ENCODE results near the gene FLT1. TPM values are rescaled to one million over a fixed set of nuclear protein-coding genes. Genes with fewer than 3 reads are reported as not detected.

Gene FLT1
- polyA plus RNA-seq, 2 of the 4 experiments (the other 2 are of a cell fraction) = not detected

GRCh38 chr13:28357247-28357825 lies 137.6 kb downstream of the FLT1 start:
- ChIA-PET POLR2A (no interaction called here), CTCF (interaction anchor here (0.6 to 1.3 kb wide), 2 partner anchors 33 to 132 kb away, joined by 3 read pairs; no protein-coding TSS in a partner anchor)
- Histone ChIP-seq H3K4me1 (no peaks in the 10 kb centered on the region), H3K9me3 (no peaks in the 10 kb centered on the region), H3K27ac (no peak overlapping the region), H3K4me2 (no peak overlapping the region), H3K4me3 (no peak overlapping the region)
- 53% methylated on average over 8 of the region's 8 CpGs for WGBS (ENCODE audit: missing lambda C conversion rate)
- DNase-seq (ENCODE audit: low read depth in 1 of 2, low spot score in 1 of 2) (peak in 1 of 2 experiments; percentile 5), ATAC-seq (no peak), FAIRE-seq (no peak)
- no peak for TF ChIP-seq BCL3 (IDR thresholded peaks at IDR 0.05)
- TF ChIP-seq RNF2 (IDR thresholded peaks at IDR 0.05; ENCODE audit: borderline replicate concordance, low read depth) = no peak
- no peak for TF ChIP-seq HOXA7 (CRISPR knock-in tag; IDR thresholded peaks at IDR 0.05)
- no peak for TF ChIP-seq TFCP2L1 (CRISPR knock-in tag; IDR thresholded peaks at IDR 0.05)
- TF ChIP-seq MYC (IDR thresholded peaks at IDR 0.05; ENCODE audit: borderline replicate concordance, low read length) = no peak
- TF ChIP-seq ZFP36 (IDR thresholded peaks at IDR 0.05; ENCODE audit: borderline replicate concordance, partially characterized antibody) = no peak
- TF ChIP-seq MAZ (IDR thresholded peaks at IDR 0.05; ENCODE audit: borderline replicate concordance, low read depth, low read length) = no peak
- no peak for TF ChIP-seq JUNB (IDR thresholded peaks at IDR 0.05)
- no peak for TF ChIP-seq SMC3 (IDR thresholded peaks at IDR 0.05)
- no peak for TF ChIP-seq ZNF302 (CRISPR knock-in tag; IDR thresholded peaks at IDR 0.05)
- TF ChIP-seq CHD4 (IDR thresholded peaks at IDR 0.05; ENCODE audit: borderline replicate concordance) = no peak
- no peak for TF ChIP-seq TP53 (CRISPR knock-in tag; IDR thresholded peaks at IDR 0.05)
- TF ChIP-seq FOSL2 (IDR thresholded peaks at IDR 0.05) = no peak
- no peak for TF ChIP-seq FOSL2 (CRISPR knock-in tag; IDR thresholded peaks at IDR 0.05)
- TF ChIP-seq, protein P1, sequence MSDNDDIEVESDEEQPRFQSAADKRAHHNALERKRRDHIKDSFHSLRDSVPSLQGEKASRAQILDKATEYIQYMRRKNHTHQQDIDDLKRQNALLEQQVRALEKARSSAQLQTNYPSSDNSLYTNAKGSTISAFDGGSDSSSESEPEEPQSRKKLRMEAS (IDR thresholded peaks at IDR 0.05) = no peak
- no peak for TF ChIP-seq EP300 (IDR thresholded peaks at IDR 0.05)
- TF ChIP-seq, protein P2, sequence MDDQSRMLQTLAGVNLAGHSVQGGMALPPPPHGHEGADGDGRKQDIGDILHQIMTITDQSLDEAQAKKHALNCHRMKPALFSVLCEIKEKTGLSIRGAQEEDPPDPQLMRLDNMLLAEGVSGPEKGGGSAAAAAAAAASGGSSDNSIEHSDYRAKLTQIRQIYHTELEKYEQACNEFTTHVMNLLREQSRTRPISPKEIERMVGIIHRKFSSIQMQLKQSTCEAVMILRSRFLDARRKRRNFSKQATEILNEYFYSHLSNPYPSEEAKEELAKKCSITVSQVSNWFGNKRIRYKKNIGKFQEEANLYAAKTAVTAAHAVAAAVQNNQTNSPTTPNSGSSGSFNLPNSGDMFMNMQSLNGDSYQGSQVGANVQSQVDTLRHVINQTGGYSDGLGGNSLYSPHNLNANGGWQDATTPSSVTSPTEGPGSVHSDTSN (IDR thresholded peaks at IDR 0.05) = no peak
- TF ChIP-seq MAFK (IDR thresholded peaks at IDR 0.05; ENCODE audit: partially characterized antibody) = no peak

DNA sequence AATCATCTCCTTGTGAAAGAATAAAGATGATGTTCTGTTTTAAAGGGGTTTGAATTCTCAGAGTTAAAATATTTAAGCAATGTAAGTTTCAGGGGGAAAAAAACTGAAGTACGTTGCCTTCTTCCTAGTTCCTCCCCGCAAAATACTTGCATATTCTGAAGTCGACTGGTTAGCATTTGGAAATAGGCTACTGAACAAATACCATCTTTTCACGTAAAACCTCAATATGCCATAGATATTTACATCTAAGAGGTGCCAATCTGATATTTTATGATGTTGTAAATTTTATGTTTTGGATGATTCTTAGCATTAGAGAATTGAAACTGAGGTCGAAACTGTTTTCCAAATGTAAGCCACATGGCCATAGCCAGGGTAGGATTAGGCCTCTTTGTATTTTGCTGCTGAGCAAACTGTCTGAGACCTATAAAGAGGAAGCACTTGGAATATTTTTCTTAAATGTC lies 138.3 kb downstream of the FLT1 start:
- H3K4me2 ChIP-seq = no peak overlapping the region
- no peak overlapping the region for H3K4me3 ChIP-seq
- no peak for FAIRE-seq
- H3K9me3 ChIP-seq = no peaks in the 10 kb centered on the region
- H3K4me1 ChIP-seq = no peaks in the 10 kb centered on the region
- TF ChIP-seq EHMT2 (IDR thresholded peaks at IDR 0.05; ENCODE audit: low read depth) (no peak), RARB (CRISPR knock-in tag; IDR thresholded peaks at IDR 0.05) (no peak), HOXB13 (CRISPR knock-in tag; IDR thresholded peaks at IDR 0.05; ENCODE audit: low read depth) (no peak), ZSCAN20 (CRISPR knock-in tag; IDR thresholded peaks at IDR 0.05) (no peak), JUN (IDR thresholded peaks at IDR 0.05) (no peak), ESRRA (IDR thresholded peaks at IDR 0.05; ENCODE audit: borderline replicate concordance, low read length) (no peak), KDM5A (IDR thresholded peaks at IDR 0.05) (no peak), BHLHE40 (IDR thresholded peaks at IDR 0.05; ENCODE audit: low read depth, low read length) (no peak), HEYL (CRISPR knock-in tag; IDR thresholded peaks at IDR 0.05) (no peak), E2F6 (IDR thresholded peaks at IDR 0.05; ENCODE audit: borderline replicate concordance, low read depth) (no peak), NR3C1 (IDR thresholded peaks at IDR 0.05) (no peak)
- no peak overlapping the region for H3K27ac ChIP-seq
- DNase-seq (ENCODE audit: low read depth in 1 of 2, low spot score in 1 of 2) = no peak
- no peak for ATAC-seq
- ChIA-PET CTCF (no interaction called here), POLR2A (no interaction called here)
- 68% methylated on average over 5 of the region's 5 CpGs for whole genome bisulfite sequencing (ENCODE audit: missing lambda C conversion rate)

Measured in A549 (cell line).